ENCODE measurements around the gene TLDC2.

DNA sequence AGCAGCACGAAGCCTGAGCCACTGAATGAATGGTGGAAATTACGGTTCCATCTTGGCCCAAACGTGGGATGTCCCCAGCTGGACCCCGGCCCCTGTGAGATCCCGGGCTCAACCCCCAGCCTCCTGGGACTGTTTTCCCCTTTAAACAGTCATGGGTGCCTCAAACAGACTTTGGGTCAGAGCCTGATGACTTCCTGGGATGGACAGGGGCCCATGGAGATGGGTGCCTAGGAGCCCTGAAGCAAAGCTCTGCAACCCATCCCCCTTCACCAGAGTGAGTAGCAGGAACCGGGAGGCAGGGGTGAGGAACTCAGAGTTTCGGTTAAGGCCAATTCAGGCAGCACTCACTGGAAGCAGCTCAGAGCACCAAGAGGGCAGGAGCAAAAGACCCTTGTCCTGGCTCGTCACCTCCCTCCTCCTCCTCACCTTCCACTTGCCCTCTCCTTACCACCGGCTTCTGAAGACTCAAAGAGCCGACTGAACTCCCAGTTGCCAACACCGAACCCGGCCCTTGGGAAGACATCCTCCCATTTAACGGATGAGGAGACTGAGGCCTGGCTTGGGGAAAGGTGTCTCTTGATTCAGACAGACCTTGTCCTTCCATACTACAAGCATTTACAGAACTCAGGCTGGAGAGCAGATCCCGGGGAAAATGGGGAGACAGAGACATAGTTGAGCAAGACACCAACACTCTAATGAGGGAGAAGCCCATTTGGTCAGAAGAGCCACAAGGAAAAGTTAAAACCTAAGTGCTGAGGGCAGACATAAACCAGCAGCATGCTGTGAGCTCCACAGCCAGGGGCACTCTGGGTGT lies 14.9 kb upstream of the TLDC2 start:
- TF ChIP-seq, protein P1, sequence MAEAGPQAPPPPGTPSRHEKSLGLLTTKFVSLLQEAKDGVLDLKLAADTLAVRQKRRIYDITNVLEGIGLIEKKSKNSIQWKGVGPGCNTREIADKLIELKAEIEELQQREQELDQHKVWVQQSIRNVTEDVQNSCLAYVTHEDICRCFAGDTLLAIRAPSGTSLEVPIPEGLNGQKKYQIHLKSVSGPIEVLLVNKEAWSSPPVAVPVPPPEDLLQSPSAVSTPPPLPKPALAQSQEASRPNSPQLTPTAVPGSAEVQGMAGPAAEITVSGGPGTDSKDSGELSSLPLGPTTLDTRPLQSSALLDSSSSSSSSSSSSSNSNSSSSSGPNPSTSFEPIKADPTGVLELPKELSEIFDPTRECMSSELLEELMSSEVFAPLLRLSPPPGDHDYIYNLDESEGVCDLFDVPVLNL (CRISPR knock-in tag; IDR thresholded peaks at IDR 0.05; ENCODE audit: borderline replicate concordance, low read depth), result no peak
- TF ChIP-seq, protein P2, sequence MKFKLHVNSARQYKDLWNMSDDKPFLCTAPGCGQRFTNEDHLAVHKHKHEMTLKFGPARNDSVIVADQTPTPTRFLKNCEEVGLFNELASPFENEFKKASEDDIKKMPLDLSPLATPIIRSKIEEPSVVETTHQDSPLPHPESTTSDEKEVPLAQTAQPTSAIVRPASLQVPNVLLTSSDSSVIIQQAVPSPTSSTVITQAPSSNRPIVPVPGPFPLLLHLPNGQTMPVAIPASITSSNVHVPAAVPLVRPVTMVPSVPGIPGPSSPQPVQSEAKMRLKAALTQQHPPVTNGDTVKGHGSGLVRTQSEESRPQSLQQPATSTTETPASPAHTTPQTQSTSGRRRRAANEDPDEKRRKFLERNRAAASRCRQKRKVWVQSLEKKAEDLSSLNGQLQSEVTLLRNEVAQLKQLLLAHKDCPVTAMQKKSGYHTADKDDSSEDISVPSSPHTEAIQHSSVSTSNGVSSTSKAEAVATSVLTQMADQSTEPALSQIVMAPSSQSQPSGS (CRISPR knock-in tag; IDR thresholded peaks at IDR 0.05; ENCODE audit: borderline replicate concordance, low read depth), result no peak
- TF ChIP-seq CTCF (IDR thresholded peaks at IDR 0.05) (no peak), JUN (CRISPR knock-in tag; IDR thresholded peaks at IDR 0.05) (no peak), E2F5 (CRISPR knock-in tag; IDR thresholded peaks at IDR 0.05) (no peak), FOXK1 (CRISPR knock-in tag; IDR thresholded peaks at IDR 0.05) (no peak), CBFB (CRISPR knock-in tag; IDR thresholded peaks at IDR 0.05; ENCODE audit: low read depth) (no peak), ETV6 (CRISPR knock-in tag; IDR thresholded peaks at IDR 0.05) (no peak), MLX (CRISPR knock-in tag; IDR thresholded peaks at IDR 0.05) (no peak), ESRRA (CRISPR knock-in tag; IDR thresholded peaks at IDR 0.05; ENCODE audit: borderline replicate concordance) (no peak), OVOL2 (CRISPR knock-in tag; IDR thresholded peaks at IDR 0.05; ENCODE audit: borderline replicate concordance) (no peak), ZBTB21 (CRISPR knock-in tag; IDR thresholded peaks at IDR 0.05; ENCODE audit: borderline replicate concordance) (no peak), CREM (CRISPR knock-in tag; IDR thresholded peaks at IDR 0.05) (no peak)

Data from WTC11 (cell line).